Measurements from ENCODE around the gene FHL2.
A peak's percentile ranks its signal among the peaks of the same experiment; 100 is the strongest.

The FHL2 gene

GRCh38 chr2:105396254-105397024 lies 2.4 kb downstream of the FHL2 start:
- 92% methylated on average over 12 of the region's 12 CpGs for WGBS
- peaks cover 10% of the 10 kb centered on the region; the same call in 1 of the 2 replicates for H3K36me3 ChIP-seq (ENCODE audit: insufficient read depth, low read length)
- no peak overlapping the region for H3K9ac ChIP-seq (ENCODE audit: low read depth, low read length)
- no peak overlapping the region for H3K27ac ChIP-seq (ENCODE audit: low read depth, low read length)
- H3K27me3 ChIP-seq (ENCODE audit: insufficient read depth, low read length) = peaks cover 14% of the 10 kb centered on the region
- H3K4me3 ChIP-seq (ENCODE audit: low read length) = peak overlapping the region; percentile 97; the same call in 1 of the 2 replicates
- peaks cover 13% of the 10 kb centered on the region for H3K4me1 ChIP-seq (ENCODE audit: insufficient read depth, low read length)
- no peaks in the 10 kb centered on the region for H3K9me3 ChIP-seq (ENCODE audit: insufficient read depth, low read depth, low read length)

GRCh38 chr2:105395691-105396090 lies 3.2 kb downstream of the FHL2 start:
- Histone ChIP-seq H3K9me3 (ENCODE audit: insufficient read depth, low read depth, low read length) (no peaks in the 10 kb centered on the region), H3K4me3 (ENCODE audit: low read length) (no peak overlapping the region), H3K36me3 (ENCODE audit: insufficient read depth, low read length) (peaks cover 10% of the 10 kb centered on the region; the same call in 1 of the 2 replicates), H3K27ac (ENCODE audit: low read depth, low read length) (no peak overlapping the region), H3K4me1 (ENCODE audit: insufficient read depth, low read length) (peaks cover 13% of the 10 kb centered on the region), H3K27me3 (ENCODE audit: insufficient read depth, low read length) (peaks cover 14% of the 10 kb centered on the region), H3K9ac (ENCODE audit: low read depth, low read length) (no peak overlapping the region)
- WGBS = 95% methylated on average over 7 of the region's 7 CpGs

GRCh38 chr2:105394951-105395611 lies 3.8 kb downstream of the FHL2 start:
- Histone ChIP-seq H3K4me3 (ENCODE audit: low read length) (no peak overlapping the region), H3K36me3 (ENCODE audit: insufficient read depth, low read length) (peaks cover 10% of the 10 kb centered on the region; the same call in 1 of the 2 replicates), H3K27me3 (ENCODE audit: insufficient read depth, low read length) (peaks cover 11% of the 10 kb centered on the region), H3K9me3 (ENCODE audit: insufficient read depth, low read depth, low read length) (no peaks in the 10 kb centered on the region), H3K27ac (ENCODE audit: low read depth, low read length) (no peak overlapping the region), H3K9ac (ENCODE audit: low read depth, low read length) (no peak overlapping the region), H3K4me1 (ENCODE audit: insufficient read depth, low read length) (peaks cover 13% of the 10 kb centered on the region)
- 95% methylated on average over 12 of the region's 12 CpGs for WGBS

GRCh38 chr2:105393373-105394055 lies 5.3 kb downstream of the FHL2 start:
- Histone ChIP-seq H3K27me3 (ENCODE audit: insufficient read depth, low read length) (no peaks in the 10 kb centered on the region), H3K4me3 (ENCODE audit: low read length) (no peak overlapping the region), H3K36me3 (ENCODE audit: insufficient read depth, low read length) (peaks cover 13% of the 10 kb centered on the region; the same call in 1 of the 2 replicates), H3K9me3 (ENCODE audit: insufficient read depth, low read depth, low read length) (no peaks in the 10 kb centered on the region), H3K4me1 (ENCODE audit: insufficient read depth, low read length) (peaks cover 13% of the 10 kb centered on the region), H3K9ac (ENCODE audit: low read depth, low read length) (no peak overlapping the region), H3K27ac (ENCODE audit: low read depth, low read length) (no peak overlapping the region)
- WGBS = 97% methylated on average over 12 of the region's 13 CpGs

- WGBS = 93% methylated on average over 9 of the region's 9 CpGs
- H3K27ac ChIP-seq (ENCODE audit: low read depth, low read length) = no peak overlapping the region
- H3K9ac ChIP-seq (ENCODE audit: low read depth, low read length) = no peak overlapping the region
- H3K4me3 ChIP-seq (ENCODE audit: low read length) = no peak overlapping the region
- H3K36me3 ChIP-seq (ENCODE audit: insufficient read depth, low read length) = peaks cover 17% of the 10 kb centered on the region; the same call in 1 of the 2 replicates
- no peaks in the 10 kb centered on the region for H3K9me3 ChIP-seq (ENCODE audit: insufficient read depth, low read depth, low read length)
- no peaks in the 10 kb centered on the region for H3K27me3 ChIP-seq (ENCODE audit: insufficient read depth, low read length)
- peaks cover 2% of the 10 kb centered on the region; the same call in 1 of the 2 replicates for H3K4me1 ChIP-seq (ENCODE audit: insufficient read depth, low read length)
Measured at GRCh38 chr2:105391763-105392662, 6.8 kb downstream of the FHL2 start.

GRCh38 chr2:105391058-105391627 lies 7.7 kb downstream of the FHL2 start:
- H3K27me3 ChIP-seq (ENCODE audit: insufficient read depth, low read length) = no peaks in the 10 kb centered on the region
- whole genome bisulfite sequencing = 92% methylated on average over 5 of the region's 5 CpGs
- H3K9me3 ChIP-seq (ENCODE audit: insufficient read depth, low read depth, low read length) = no peaks in the 10 kb centered on the region
- no peak overlapping the region for H3K4me3 ChIP-seq (ENCODE audit: low read length)
- H3K36me3 ChIP-seq (ENCODE audit: insufficient read depth, low read length) = peaks cover 18% of the 10 kb centered on the region
- H3K4me1 ChIP-seq (ENCODE audit: insufficient read depth, low read length) = no peaks in the 10 kb centered on the region; the same call in 1 of the 2 replicates
- H3K9ac ChIP-seq (ENCODE audit: low read depth, low read length) = no peak overlapping the region
- H3K27ac ChIP-seq (ENCODE audit: low read depth, low read length) = no peak overlapping the region

- Histone ChIP-seq H3K27ac (ENCODE audit: low read depth, low read length) (no peak overlapping the region), H3K4me1 (ENCODE audit: insufficient read depth, low read length) (no peaks in the 10 kb centered on the region; the same call in 1 of the 2 replicates), H3K9ac (ENCODE audit: low read depth, low read length) (no peak overlapping the region)
Measured at GRCh38 chr2:105390454-105390853, 8.4 kb downstream of the FHL2 start.

GRCh38 chr2:105388971-105389381 lies 9.9 kb downstream of the FHL2 start:
- 96% methylated on average over 8 of the region's 8 CpGs for WGBS
- H3K36me3 ChIP-seq (ENCODE audit: insufficient read depth, low read length) = peaks cover 38% of the 10 kb centered on the region
- no peaks in the 10 kb centered on the region for H3K4me1 ChIP-seq (ENCODE audit: insufficient read depth, low read length)

More at GRCh38 chr2:105390454-105390853, 8.4 kb downstream of the FHL2 start:
- Histone ChIP-seq H3K36me3 (ENCODE audit: insufficient read depth, low read length) (peaks cover 24% of the 10 kb centered on the region), H3K4me3 (ENCODE audit: low read length) (no peak overlapping the region), H3K9me3 (ENCODE audit: insufficient read depth, low read depth, low read length) (no peaks in the 10 kb centered on the region), H3K27me3 (ENCODE audit: insufficient read depth, low read length) (no peaks in the 10 kb centered on the region)

GRCh38 chr2:105387225-105387624 lies 11.6 kb downstream of the FHL2 start:
- no peaks in the 10 kb centered on the region for H3K4me1 ChIP-seq (ENCODE audit: insufficient read depth, low read length)
- H3K4me3 ChIP-seq (ENCODE audit: low read length) = no peak overlapping the region
- peaks cover 48% of the 10 kb centered on the region for H3K36me3 ChIP-seq (ENCODE audit: insufficient read depth, low read length)
- no peak overlapping the region for H3K27ac ChIP-seq (ENCODE audit: low read depth, low read length)
- no peaks in the 10 kb centered on the region for H3K27me3 ChIP-seq (ENCODE audit: insufficient read depth, low read length)
- WGBS = 94% methylated on average over 4 of the region's 4 CpGs
- no peaks in the 10 kb centered on the region for H3K9me3 ChIP-seq (ENCODE audit: insufficient read depth, low read depth, low read length)
- H3K9ac ChIP-seq (ENCODE audit: low read depth, low read length) = no peak overlapping the region

More at GRCh38 chr2:105388971-105389381, 9.9 kb downstream of the FHL2 start:
- H3K27me3 ChIP-seq (ENCODE audit: insufficient read depth, low read length) = no peaks in the 10 kb centered on the region
- H3K9ac ChIP-seq (ENCODE audit: low read depth, low read length) = no peak overlapping the region
- no peak overlapping the region for H3K4me3 ChIP-seq (ENCODE audit: low read length)
- no peak overlapping the region for H3K27ac ChIP-seq (ENCODE audit: low read depth, low read length)
- H3K9me3 ChIP-seq (ENCODE audit: insufficient read depth, low read depth, low read length) = no peaks in the 10 kb centered on the region

Measured in HUES64 (cell line).